Caki2 (cell line): ENCODE measurements around the gene SYNDIG1. TPM values are rescaled to one million over a fixed set of nuclear protein-coding genes. Genes with fewer than 3 reads are reported as not detected.

ENCODE experiments used
- DNase-seq: peaks from one replicate; pipeline ENCODE4 v3.0.0-alpha.2; 2015; ENCODE audit warnings: low read depth
- in situ Hi-C: cut with HindIII; loops from 2 replicates; pipeline ENCODE4 v1.10.0; 2016; ENCODE audit warnings: low sequenced_read_pairs, low pct_unique_long_range_greater_than_20kb, mixed read lengths
- total RNA-seq: library from RNA; depleted of rRNA; stranded (reverse); fragments of >200 nt; shearing (Covaris generic); gene quantifications from 2 replicates; pipeline ENCODE4 v1.2.3, GENCODE V29; 2014; ENCODE audit warnings: low replicate concordance

SYNDIG1 gene
- total RNA-seq, 1 experiment from 2014 or later = 0.44 TPM

DNA sequence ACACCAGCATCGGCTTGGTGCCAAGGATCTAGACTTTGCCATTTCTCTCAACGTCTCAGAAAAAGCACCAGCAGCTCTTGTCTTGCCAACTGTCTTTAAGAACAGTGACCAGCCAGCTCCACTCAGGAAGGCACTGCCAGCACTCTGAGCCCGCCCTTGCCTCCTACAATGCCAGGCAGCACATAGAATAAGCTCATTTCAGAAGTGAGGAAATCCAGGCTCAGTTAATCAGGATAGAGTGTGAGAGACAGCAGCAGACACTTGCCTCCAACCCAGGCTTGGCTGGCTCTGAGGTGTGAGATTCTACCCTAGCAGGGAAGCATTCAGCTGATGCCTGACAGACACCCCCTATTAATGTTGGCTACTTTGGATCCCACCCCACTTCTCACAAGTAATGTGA lies 4.3 kb upstream of the SYNDIG1 start:
- in situ Hi-C loops = no loop called here
- DNase-seq = no peak

- no peak for DNase-seq
- in situ Hi-C loops = no loop called here
Measured at GRCh38 chr20:24465730-24466129, 3.7 kb upstream of the SYNDIG1 start.

- in situ Hi-C loops = no loop called here
- no peak for DNase-seq
Measured at GRCh38 chr20:24468401-24469115, 871 bp upstream of the SYNDIG1 start.

DNA sequence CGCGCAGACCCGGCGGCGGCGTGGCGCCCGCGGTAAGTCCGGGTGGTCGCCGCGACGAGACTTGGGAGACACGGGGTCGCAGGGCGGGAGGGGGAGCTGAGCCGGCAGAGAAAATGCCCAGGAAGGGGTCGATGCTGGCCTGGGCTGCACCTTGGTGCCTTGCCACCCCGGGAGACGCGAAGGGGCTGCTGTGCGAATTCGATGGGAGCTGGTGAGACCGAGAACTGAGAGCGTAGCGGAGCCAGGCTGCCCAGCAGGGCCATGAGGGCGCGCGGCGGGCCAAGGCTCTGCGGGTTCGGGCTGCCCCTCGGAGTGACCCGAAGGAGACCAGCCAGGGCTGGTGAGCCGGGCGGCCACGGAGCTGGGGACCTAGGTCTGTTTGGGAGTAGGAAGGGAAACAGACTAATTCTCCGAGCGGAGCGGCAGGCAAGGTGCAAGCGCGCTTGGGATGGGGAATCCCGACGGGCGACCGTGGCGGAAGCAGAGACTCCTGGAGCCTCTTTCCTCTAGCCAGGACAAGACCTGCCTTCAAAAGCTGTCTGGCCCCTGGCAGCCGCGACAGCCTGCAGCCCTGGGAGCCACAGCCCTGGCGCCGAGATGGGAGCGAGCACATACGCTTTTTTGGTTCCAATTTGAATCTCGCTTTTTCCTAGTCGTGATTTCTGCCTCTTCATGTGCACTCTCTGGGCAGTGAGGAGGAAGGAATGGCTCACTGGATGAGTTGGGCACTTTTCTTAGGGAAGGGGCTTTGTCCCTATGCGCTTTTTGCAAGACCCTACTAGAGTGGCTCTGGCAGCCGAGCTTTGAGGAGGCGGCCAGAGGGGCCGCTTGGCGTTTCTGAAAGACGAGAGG lies 691 bp downstream of the SYNDIG1 start:
- DNase-seq = peak; percentile 39
- in situ Hi-C loops = no loop called here

- in situ Hi-C loops = no loop called here
- no peak for DNase-seq
Measured at GRCh38 chr20:24470746-24471582, 1.5 kb downstream of the SYNDIG1 start.

DNA sequence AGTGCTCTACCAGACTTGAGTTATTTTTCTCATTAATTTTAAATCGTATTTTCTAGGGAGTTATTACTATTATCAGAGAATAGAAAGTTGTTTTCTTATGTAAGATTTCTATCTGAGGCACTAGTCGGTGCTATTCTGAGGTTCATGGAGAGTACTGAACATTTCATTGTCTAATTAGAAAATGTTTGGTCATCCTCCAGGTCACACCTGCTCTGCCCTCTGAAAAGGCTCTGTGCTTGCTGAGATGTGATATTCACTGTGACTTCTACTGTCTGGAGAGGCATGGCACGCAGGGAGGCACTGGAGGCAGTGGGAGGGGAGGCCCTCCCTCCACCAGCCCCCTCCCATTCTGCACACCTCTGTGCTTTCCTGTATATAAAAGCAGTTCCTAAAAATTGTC lies 3.0 kb downstream of the SYNDIG1 start:
- in situ Hi-C loops = no loop called here
- DNase-seq = no peak

- in situ Hi-C loops = no loop called here
- DNase-seq = no peak
Measured at GRCh38 chr20:24473435-24474223, 4.2 kb downstream of the SYNDIG1 start.

- DNase-seq = no peak
- in situ Hi-C loops = no loop called here
Measured at GRCh38 chr20:24477831-24478547, 8.6 kb downstream of the SYNDIG1 start.

GRCh38 chr20:24478584-24478983 lies 9.2 kb downstream of the SYNDIG1 start:
- no peak for DNase-seq
- in situ Hi-C loops = no loop called here

DNA sequence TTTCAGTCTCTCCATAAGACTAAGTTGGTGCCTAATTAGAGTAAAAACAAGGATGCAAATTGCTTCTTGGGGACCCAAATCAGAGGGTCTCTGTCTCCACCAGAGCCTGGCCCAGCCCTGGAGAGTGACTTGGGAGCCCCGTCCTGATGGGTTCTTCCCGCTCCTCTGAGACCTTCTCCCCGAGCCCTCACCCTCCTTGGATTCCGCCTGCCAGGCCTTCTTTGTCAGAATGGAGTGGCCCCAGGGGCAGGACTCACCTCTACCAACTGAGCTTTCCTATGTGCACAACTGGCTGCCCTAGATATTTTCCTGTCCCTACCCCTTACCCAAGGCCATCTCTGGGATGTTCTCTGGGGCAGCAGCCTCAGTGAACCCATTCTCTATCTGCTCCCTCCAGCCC lies 9.7 kb downstream of the SYNDIG1 start:
- in situ Hi-C loops = no loop called here
- DNase-seq = no peak

GRCh38 chr20:24479595-24479994 lies 10.2 kb downstream of the SYNDIG1 start:
- in situ Hi-C loops = no loop called here
- no peak for DNase-seq

GRCh38 chr20:24480509-24480908 lies 11.1 kb downstream of the SYNDIG1 start:
- DNase-seq = no peak
- in situ Hi-C loops = no loop called here

GRCh38 chr20:24481173-24481572 lies 11.7 kb downstream of the SYNDIG1 start:
- in situ Hi-C loops = no loop called here
- no peak for DNase-seq

GRCh38 chr20:24483435-24484080 lies 14.1 kb downstream of the SYNDIG1 start:
- in situ Hi-C loops = no loop called here
- no peak for DNase-seq

- in situ Hi-C loops = no loop called here
- no peak for DNase-seq
Measured at GRCh38 chr20:24484081-24484450, 14.6 kb downstream of the SYNDIG1 start.

GRCh38 chr20:24485981-24486380 lies 16.6 kb downstream of the SYNDIG1 start:
- no peak for DNase-seq
- in situ Hi-C loops = no loop called here

- DNase-seq = no peak
- in situ Hi-C loops = no loop called here
Measured at GRCh38 chr20:24487240-24487639, 17.8 kb downstream of the SYNDIG1 start.
